Occipital lobe (tissue), 2 donors: Measurements from ENCODE around the gene IFI27L1. TPM values are rescaled to one million over a fixed set of nuclear protein-coding genes. Genes with fewer than 3 reads are reported as not detected.

Experiments used
- DNase-seq: peaks from one replicate; lab custom pipeline; 2025; lab: John Stamatoyannopoulos, UW
- total RNA-seq: library from RNA; depleted of rRNA; stranded (reverse); fragments of >200 nt; gene quantifications from one replicate; pipeline ENCODE4 v1.2.3, GENCODE V29; 2014

Gene IFI27L1
- total RNA-seq, 1 donor from 2014 or later = 5.0 TPM

- no peak for DNase-seq
Observed at GRCh38 chr14:94113908-94114588, 32.9 kb downstream of the IFI27L1 start.

DNA sequence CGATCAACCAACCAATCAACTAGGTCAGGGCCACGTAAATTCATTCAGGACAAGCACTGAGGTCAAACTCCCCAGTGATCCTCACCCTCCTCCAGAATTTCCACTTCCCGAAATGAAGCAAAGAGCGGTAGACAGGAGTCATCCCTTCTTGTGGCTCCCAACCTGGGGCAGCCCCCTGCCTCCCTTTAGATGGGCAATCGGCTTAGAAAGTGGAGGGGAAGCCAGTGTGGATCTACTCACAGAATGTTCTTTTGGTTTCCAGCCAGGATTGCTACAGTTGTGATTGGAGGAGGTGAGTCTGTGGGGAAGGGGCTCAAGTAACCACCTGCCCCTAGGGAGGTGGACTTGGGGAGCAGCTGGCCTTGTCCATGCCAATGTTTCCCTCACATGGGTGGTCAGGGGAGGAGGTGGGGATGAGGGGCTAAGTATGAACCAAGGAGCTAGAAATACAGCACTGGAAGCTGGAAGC lies 33.5 kb downstream of the IFI27L1 start:
- DNase-seq = no peak

GRCh38 chr14:94115058-94115591 lies 34.0 kb downstream of the IFI27L1 start:
- no peak for DNase-seq

GRCh38 chr14:94115631-94116030 lies 34.5 kb downstream of the IFI27L1 start:
- DNase-seq = no peak

- DNase-seq = no peak
Observed at GRCh38 chr14:94116701-94117100, 35.6 kb downstream of the IFI27L1 start.

- DNase-seq = no peak
Observed at GRCh38 chr14:94117856-94118255, 36.7 kb downstream of the IFI27L1 start.

DNA sequence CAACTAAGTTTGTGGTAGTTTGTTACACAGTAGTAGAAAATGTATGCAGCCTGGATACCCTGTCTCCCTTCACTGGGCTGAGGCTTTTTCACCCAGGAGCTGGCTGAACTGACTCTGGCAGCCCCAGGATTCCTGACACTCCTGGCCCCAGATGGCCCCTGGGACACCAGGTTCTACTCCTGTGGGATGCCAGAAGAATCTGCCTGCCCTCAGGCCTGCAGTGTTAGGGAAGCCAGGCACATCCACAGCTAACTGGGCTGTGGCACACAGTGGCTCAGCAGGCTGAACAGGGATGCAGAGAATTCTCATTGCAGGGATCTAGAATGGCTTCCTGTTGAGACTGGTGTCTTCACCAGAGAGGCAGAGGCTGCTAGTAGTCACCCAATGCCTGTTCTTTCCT lies 38.0 kb downstream of the IFI27L1 start:
- DNase-seq = no peak

- no peak for DNase-seq
Observed at GRCh38 chr14:94120667-94121340, 39.7 kb downstream of the IFI27L1 start.

DNA sequence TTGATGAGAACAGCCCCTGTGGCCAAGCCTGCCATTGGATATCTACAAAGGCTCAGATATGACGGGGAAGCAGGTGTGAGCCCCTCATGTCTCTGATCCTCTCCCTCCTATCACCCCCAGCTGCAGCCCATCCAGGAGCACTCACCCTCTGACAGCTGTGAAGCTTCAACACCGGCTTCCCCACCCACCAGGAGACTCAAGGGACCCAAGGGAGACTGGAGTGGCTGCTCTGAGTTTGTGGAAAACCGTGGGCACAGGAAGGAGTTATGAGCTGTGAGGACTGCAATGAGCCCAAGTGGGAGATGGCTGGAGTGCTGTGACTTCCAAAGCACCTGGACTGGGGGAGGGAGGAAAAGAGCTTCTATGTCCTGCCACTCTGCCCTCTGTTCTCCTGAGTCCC lies 40.4 kb downstream of the IFI27L1 start:
- no peak for DNase-seq

DNA sequence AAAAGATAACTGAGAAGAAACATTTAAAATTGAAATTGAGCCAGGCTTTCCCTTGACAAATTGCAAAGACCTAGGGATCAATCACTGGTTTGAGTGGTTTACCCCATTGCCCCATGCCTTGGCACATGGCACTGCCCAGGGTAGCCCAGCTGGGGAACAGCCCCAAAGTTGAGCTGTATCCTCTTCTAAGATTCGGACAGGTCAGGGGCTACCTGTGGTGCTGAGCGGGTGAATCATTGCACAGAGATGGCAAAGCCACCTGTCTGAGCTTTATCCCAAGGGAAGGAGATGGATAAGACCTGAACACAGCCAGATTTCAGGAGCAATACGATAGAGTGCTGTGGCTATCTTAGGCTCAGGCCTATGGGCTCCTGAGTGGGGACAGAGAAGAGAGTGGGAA lies 41.3 kb downstream of the IFI27L1 start:
- DNase-seq = no peak

DNA sequence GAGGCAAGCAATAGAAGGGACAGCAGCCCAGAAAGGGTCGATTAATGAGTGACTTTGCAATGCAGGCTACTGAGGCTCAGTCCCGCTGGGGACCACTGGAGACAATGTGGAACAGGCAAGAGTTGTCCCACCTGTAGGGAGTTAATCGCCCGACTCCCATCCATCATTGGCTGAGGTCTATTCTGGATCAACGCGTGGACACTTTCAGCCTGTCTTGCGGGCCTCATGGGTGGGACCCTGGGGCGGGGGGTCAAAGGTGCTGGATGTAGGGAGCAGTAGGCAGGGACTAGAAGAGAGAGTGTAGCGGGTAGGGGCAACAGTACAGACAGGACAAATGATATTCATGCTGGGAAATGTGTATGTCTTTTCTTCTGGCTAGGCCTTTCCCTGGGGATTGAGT lies 42.2 kb downstream of the IFI27L1 start:
- no peak for DNase-seq

DNA sequence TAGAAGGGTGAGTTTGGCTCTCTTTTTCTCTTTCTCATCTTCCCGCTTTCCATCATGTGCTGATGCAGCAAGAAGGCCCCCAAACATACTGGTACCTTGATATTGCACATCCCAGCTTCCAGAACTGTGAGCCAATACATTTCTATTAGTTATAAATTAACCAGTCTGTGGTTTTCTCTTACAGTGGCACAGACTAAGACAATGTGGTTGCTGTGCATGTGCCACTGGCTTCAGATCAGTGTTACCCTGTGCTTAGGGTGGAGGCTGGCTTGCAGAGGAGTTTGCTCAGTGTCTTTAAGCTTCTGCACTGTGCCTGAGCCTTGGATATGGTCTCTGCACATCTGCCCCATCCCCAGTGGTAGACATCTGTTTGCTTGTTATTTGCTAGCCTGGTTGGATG lies 42.8 kb downstream of the IFI27L1 start:
- DNase-seq = no peak

GRCh38 chr14:94124582-94125377 lies 43.7 kb downstream of the IFI27L1 start:
- DNase-seq = no peak

- no peak for DNase-seq
Observed at GRCh38 chr14:94125659-94126418, 44.7 kb downstream of the IFI27L1 start.

- no peak for DNase-seq
Observed at GRCh38 chr14:94126419-94126677, 45.2 kb downstream of the IFI27L1 start.

DNA sequence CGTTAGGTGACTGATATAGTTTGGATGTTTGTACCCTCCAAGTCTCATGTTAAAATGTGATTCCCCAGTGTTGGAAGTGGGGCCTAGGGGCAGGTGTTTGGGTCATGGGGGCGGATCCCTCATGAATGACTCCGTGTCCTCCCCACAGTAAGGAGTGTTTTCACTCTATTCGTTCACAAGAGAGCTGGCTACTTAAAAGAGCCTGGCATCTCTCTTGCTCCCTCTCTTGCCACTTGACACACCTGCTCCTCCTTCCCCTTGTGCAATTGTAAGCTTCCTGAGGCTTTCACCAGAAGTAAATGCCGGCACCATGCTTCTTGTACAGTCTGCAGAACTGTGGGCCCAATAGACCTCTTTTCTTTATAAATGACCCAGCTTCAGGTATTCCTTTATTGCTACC lies 45.7 kb downstream of the IFI27L1 start:
- no peak for DNase-seq

DNA sequence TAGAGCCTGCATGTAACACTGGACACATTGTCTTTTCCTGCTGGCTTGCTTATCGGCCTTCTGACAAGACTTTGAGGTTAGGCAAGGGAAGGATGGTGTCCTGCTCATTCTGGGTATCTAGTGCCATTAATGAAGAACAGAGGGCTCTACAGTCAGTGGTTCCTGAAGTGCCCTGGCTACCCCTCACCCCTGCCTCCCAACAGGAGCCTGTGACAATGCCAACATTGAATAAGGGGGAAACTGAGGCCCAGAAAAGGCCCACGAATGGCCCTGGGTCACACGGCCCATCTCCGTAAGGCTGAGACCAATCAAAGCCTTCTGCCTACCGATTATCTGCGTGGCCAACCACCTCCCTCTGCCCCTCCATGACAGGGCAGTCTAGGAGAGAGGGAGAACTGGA lies 46.2 kb downstream of the IFI27L1 start:
- no peak for DNase-seq

- DNase-seq = no peak
Observed at GRCh38 chr14:94128216-94128839, 47.2 kb downstream of the IFI27L1 start.

- peak; percentile 85 for DNase-seq
Observed at GRCh38 chr14:94129111-94129757, 48.1 kb downstream of the IFI27L1 start, which contains the start of gene IFI27L2. TSS of gene IFI27L2 (minus strand) at chr14:94129604. CDS start at chr14:94129564, 40 bp downstream.

DNA sequence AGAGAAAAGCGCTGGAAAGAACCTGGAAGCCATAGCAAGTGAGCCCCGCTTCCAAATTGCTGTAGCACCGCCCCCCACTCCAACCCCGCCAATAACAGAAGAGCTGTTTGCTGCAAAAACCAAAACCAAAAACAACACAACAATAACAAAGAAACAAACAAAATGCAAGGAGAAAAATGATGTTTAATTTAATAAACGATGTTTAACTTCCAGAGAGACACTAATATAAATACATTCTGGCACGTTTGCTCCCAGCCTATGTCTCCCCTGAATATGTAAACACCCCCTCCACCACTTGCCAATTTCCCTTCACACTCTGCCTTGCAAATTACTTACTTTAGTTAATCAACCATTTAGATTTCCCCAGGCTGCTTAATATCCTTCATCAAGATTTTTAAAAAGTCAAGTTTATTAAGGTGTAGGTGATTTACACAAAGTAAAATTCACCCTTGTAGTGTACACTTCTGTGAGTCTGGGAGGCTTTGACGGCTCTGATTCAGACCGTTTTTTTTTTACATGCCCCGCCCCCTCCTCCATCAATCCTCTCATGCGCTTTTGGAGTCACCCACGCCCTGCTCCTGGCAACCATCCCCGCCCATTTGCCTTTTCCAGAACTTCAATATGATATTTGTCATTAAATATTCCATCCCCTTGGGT lies 48.8 kb downstream of the IFI27L1 start:
- no peak for DNase-seq
